GM10266 (cell line): Measurements from ENCODE around the gene HHIPL1.

Experiments used
- DNase-seq: peaks from one replicate; pipeline ENCODE4 v3.0.0; 2012; ENCODE audit errors: extremely low spot score
- TF ChIP-seq, protein P1 (sequence below): IDR thresholded peaks from 2 replicates; pipeline ENCODE4 v1.5.1; 2012; ENCODE audit warnings: mild to moderate bottlenecking, low read depth; ENCODE audit not compliant: control insufficient read depth, insufficient read depth; ENCODE audit errors: missing control alignments

HHIPL1 gene

GRCh38 chr14:99663386-99664057, 18.6 kb downstream of the HHIPL1 start:
- TF ChIP-seq, protein P1, sequence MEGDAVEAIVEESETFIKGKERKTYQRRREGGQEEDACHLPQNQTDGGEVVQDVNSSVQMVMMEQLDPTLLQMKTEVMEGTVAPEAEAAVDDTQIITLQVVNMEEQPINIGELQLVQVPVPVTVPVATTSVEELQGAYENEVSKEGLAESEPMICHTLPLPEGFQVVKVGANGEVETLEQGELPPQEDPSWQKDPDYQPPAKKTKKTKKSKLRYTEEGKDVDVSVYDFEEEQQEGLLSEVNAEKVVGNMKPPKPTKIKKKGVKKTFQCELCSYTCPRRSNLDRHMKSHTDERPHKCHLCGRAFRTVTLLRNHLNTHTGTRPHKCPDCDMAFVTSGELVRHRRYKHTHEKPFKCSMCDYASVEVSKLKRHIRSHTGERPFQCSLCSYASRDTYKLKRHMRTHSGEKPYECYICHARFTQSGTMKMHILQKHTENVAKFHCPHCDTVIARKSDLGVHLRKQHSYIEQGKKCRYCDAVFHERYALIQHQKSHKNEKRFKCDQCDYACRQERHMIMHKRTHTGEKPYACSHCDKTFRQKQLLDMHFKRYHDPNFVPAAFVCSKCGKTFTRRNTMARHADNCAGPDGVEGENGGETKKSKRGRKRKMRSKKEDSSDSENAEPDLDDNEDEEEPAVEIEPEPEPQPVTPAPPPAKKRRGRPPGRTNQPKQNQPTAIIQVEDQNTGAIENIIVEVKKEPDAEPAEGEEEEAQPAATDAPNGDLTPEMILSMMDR: no peak
- no peak for DNase-seq

GRCh38 chr14:99664058-99664936, 19.4 kb downstream of the HHIPL1 start:
- no peak for DNase-seq
- TF ChIP-seq, protein P1: no peak

DNA sequence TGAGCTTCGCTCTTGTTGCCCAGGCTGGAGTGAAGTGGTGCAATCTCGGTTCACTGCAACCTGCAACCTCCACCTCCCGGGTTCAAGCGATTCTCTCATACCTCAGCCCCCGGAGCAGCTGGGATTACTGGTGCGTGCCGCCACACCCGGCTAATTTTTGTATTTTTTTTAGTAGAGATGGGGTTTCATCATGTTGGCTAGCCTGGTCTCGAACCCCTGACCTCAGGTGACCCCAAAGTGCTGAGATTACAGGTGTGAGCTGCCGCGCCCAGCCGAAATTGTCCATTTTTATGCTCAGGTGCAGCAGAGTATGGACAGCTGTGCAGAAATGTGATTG, 20.0 kb downstream of the HHIPL1 start:
- DNase-seq: no peak
- TF ChIP-seq, protein P1: no peak

DNA sequence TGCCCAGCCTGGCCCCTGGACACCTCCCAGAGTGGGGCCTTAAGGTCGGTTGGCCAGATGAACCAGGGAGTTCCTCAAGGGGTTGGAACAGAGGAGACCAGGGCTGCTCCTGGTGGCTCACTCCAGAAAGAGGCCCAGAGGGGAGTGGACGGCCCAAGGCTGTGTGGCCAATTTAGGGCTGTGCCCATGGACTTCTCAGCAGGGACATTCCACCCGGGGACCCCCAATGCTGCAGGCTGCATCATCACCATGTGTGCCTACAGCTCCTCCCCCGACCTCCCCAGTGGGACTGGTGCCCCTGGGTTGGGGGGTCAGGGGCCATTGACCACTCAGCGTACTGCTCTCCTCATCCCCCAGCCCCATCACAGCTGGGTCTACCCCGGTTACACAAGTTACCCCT, 21.6 kb downstream of the HHIPL1 start:
- DNase-seq: no peak
- TF ChIP-seq, protein P1: no peak

- DNase-seq: no peak
- TF ChIP-seq, protein P1: no peak
Measured at GRCh38 chr14:99667045-99667444, 22.1 kb downstream of the HHIPL1 start.

GRCh38 chr14:99667821-99668220, 22.9 kb downstream of the HHIPL1 start:
- TF ChIP-seq, protein P1: no peak
- no peak for DNase-seq
